ENCODE results near the gene PCDHGB3. TPM values are rescaled to one million over a fixed set of nuclear protein-coding genes. Genes with fewer than 3 reads are reported as not detected.
"Not testable (repeated sequence)": the region's sequence is repeated elsewhere in the genome, so short reads cannot be mapped to it uniquely, and the experiment has no call there.

The PCDHGB3 gene
- total and polyA plus RNA-seq, 7 donors: 0.17 to 2.0 (median 0.92) TPM

GRCh38 chr5:141407790-141408505 is 37.9 kb downstream of the PCDHGB3 start, which contains the start of gene PCDHGB6:
Gene PCDHGB6 (plus strand): TSS chr5:141408021. CDS start chr5:141408203, 182 bp downstream.
- TF ChIP-seq, protein P1, sequence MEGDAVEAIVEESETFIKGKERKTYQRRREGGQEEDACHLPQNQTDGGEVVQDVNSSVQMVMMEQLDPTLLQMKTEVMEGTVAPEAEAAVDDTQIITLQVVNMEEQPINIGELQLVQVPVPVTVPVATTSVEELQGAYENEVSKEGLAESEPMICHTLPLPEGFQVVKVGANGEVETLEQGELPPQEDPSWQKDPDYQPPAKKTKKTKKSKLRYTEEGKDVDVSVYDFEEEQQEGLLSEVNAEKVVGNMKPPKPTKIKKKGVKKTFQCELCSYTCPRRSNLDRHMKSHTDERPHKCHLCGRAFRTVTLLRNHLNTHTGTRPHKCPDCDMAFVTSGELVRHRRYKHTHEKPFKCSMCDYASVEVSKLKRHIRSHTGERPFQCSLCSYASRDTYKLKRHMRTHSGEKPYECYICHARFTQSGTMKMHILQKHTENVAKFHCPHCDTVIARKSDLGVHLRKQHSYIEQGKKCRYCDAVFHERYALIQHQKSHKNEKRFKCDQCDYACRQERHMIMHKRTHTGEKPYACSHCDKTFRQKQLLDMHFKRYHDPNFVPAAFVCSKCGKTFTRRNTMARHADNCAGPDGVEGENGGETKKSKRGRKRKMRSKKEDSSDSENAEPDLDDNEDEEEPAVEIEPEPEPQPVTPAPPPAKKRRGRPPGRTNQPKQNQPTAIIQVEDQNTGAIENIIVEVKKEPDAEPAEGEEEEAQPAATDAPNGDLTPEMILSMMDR (IDR thresholded peaks at IDR 0.05): peak; percentile 70
- ATAC-seq (peak; percentile 80 to 89 (median 86)), DNase-seq (peak; percentile 50 to 72)
- H3K4me3 ChIP-seq: peak within 1 kb of the TSS; percentile 62
- H3K4me1 ChIP-seq; H3K36me3 ChIP-seq (ENCODE audit: insufficient read depth in 1 of 2, low read depth in 1 of 2); intact Hi-C loops (cut with DNase I); H3K9me3 ChIP-seq: not testable (repeated sequence)
- H3K27ac ChIP-seq: peak within 1 kb of the TSS; percentile 51
- H3K27me3 ChIP-seq (ENCODE audit: insufficient read depth in 3 of 3, low read length in 2 of 3): peaks cover 0 to 19% (median 8%) of the 10 kb centered on the region in 3 donors
- WGBS, 3 donors: 9 to 16% (median 13%) methylated on average over 43 to 51 of the region's 51 CpGs

GRCh38 chr5:141409598-141410306 is 39.7 kb downstream of the PCDHGB3 start:
- Histone ChIP-seq H3K9me3 (peaks cover 7% of the 10 kb centered on the region), H3K4me3 (peak overlapping the region; percentile 62), H3K27ac (no peak overlapping the region), H3K27me3 (ENCODE audit: insufficient read depth in 3 of 3, low read length in 2 of 3) (peaks cover 0 to 18% (median 2%) of the 10 kb centered on the region in 3 donors), H3K36me3 (ENCODE audit: insufficient read depth in 1 of 2, low read depth in 1 of 2) (no peaks in the 10 kb centered on the region), H3K4me1 (no peaks in the 10 kb centered on the region)
- ATAC-seq (no peak), DNase-seq (no peak)
- WGBS, 3 donors: 33 to 39% (median 39%) methylated on average over 64 of the region's 64 CpGs
- TF ChIP-seq, protein P1 (IDR thresholded peaks at IDR 0.05): no peak
- intact Hi-C loops (cut with DNase I): no loop called here

DNA sequence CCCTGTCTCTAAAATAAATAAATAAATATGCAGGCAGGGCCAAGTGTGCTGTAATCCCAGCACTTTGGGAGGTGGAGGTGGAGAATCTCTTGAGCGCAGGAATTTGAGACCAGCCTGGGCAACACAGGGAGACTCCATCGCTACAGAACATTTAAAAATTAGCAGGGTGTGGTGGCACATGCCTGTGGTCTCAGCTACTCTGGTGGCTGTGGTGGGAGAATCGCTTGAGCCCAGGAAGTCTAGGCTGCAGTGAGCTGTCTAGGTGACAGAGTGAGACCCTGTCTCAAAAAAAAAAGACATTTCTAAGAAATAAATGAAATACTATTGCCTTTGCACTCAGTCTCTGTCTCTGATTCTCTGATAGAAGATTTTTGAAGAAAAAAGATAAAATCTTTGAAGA is 41.5 kb downstream of the PCDHGB3 start:
- Histone ChIP-seq H3K27me3 (ENCODE audit: insufficient read depth in 3 of 3, low read length in 2 of 3) (peaks cover 0 to 22% (median 0%) of the 10 kb centered on the region in 3 donors), H3K4me3 (peak overlapping the region; percentile 62), H3K4me1 (no peaks in the 10 kb centered on the region), H3K27ac (no peak overlapping the region), H3K36me3 (ENCODE audit: insufficient read depth in 1 of 2, low read depth in 1 of 2) (no peaks in the 10 kb centered on the region), H3K9me3 (peaks cover 7% of the 10 kb centered on the region)
- intact Hi-C loops (cut with DNase I): no loop called here
- TF ChIP-seq, protein P1 (IDR thresholded peaks at IDR 0.05): no peak
- no peak for ATAC-seq
- no peak for DNase-seq
- 69 to 74% (median 69%) methylated on average over 3 of the region's 3 CpGs for WGBS, 3 donors

- WGBS, 3 donors: 21 to 29% (median 26%) methylated on average over 31 of the region's 31 CpGs
- Histone ChIP-seq H3K27ac (peak within 1 kb of the TSS; percentile 10), H3K9me3 (peaks cover 7% of the 10 kb centered on the region), H3K36me3 (ENCODE audit: insufficient read depth in 1 of 2, low read depth in 1 of 2) (no peaks in the 10 kb centered on the region), H3K27me3 (ENCODE audit: insufficient read depth in 3 of 3, low read length in 2 of 3) (peaks cover 0 to 25% (median 0%) of the 10 kb centered on the region in 3 donors), H3K4me3 (peak within 1 kb of the TSS; percentile 62), H3K4me1 (no peaks in the 10 kb centered on the region)
- TF ChIP-seq, protein P1 (IDR thresholded peaks at IDR 0.05): peak; percentile 70
- peak; percentile 43 to 69 for DNase-seq
- intact Hi-C loops (cut with DNase I): no loop called here
- ATAC-seq: peak; percentile 70 to 79 (median 75)
Observed at GRCh38 chr5:141412854-141413539, 43.0 kb downstream of the PCDHGB3 start, which contains the start of gene PCDHGA10. Gene PCDHGA10 (plus strand): TSS chr5:141412987. CDS start chr5:141413176, 189 bp downstream.

Data from psoas muscle (tissue), 8 donors.